Esophagus muscularis mucosa (tissue), 4 donors: ENCODE measurements around the gene ATG12. TPM values are rescaled to one million over a fixed set of nuclear protein-coding genes. Genes with fewer than 3 reads are reported as not detected.

Experiments used
- DNase-seq: peaks from one replicate; pipeline ENCODE4 v3.0.0-alpha.2; 2017; ENCODE audit errors: extremely low spot score
- H3K27ac ChIP-seq, 4 donors: fragments of 200-600 bp; sonication (generic); replicated peaks in 1 of 4; 1 replicate in 3 of 4; 2 replicates in 1 of 4; pipeline ENCODE4 v1.5.1; 2016 to 2019; ENCODE audit warnings: mild to moderate bottlenecking in 1 of 4
- H3K27me3 ChIP-seq, 4 donors: fragments of 200-600 bp; sonication (generic); one replicate each; pipeline versions ENCODE4 v1.5.1 to v1.6.0; 2016 to 2019
- H3K36me3 ChIP-seq, 4 donors: fragments of 200-600 bp; sonication (generic); one replicate each; pipeline ENCODE4 v1.5.1; 2016 to 2019
- H3K4me1 ChIP-seq, 4 donors: fragments of 200-600 bp; sonication (generic); one replicate each; pipeline ENCODE4 v1.5.1; 2016 to 2019
- H3K4me3 ChIP-seq, 4 donors: fragments of 200-600 bp; sonication (generic); 1 replicate in 2 of 4; 2 replicates in 2 of 4; pipeline ENCODE4 v1.5.1; 2016 to 2019; ENCODE audit warnings: mild to moderate bottlenecking in 4 of 4, moderate library complexity in 1 of 4
- H3K9me3 ChIP-seq, 4 donors: fragments of 200-600 bp; sonication (generic); 1 replicate in 3 of 4; 2 replicates in 1 of 4; pipeline ENCODE4 v1.5.1; 2016 to 2019
- CTCF ChIP-seq, 3 experiments: fragments of 200-600 bp in 2 of 3; fragments of 450-650 bp in 1 of 3; sonication (generic) in 2 of 3; IDR thresholded peaks; one replicate each; pipeline ENCODE4 v1.5.1; 2017 to 2019; ENCODE audit warnings: antibody characterized with exemption in 3 of 3, mild to moderate bottlenecking in 2 of 3, moderate library complexity in 1 of 3
- EP300 ChIP-seq: sonication (generic); formaldehyde crosslinking; IDR thresholded peaks from one replicate; pipeline ENCODE4 v1.6.1; 2017; ENCODE audit warnings: antibody characterized with exemption
- POLR2A ChIP-seq: fragments of 450-650 bp; IDR thresholded peaks from one replicate; pipeline ENCODE4 v1.6.1; 2017; ENCODE audit warnings: antibody characterized with exemption, moderate library complexity, mild to moderate bottlenecking, low read depth
- POLR2AphosphoS5 ChIP-seq, 2 donors: sonication (generic); formaldehyde crosslinking; IDR thresholded peaks; one replicate each; pipeline ENCODE4 v1.6.1; 2017; ENCODE audit warnings: antibody characterized with exemption in 2 of 2
- WGBS: methylation state at CpG from one replicate; pipeline ENCODE4 v1.1.5; 2018; 5-methylcytosine and 5-hydroxymethylcytosine counted together
- intact Hi-C: fragments of 100-400 bp; cut with DNase I; formaldehyde crosslinking; loops from one replicate; pipeline ENCODE4 v1.15.1; 2023
- total RNA-seq, 4 donors: library from RNA; depleted of rRNA; stranded (reverse); fragments of >200 nt; gene quantifications; one replicate each; pipeline versions ENCODE4 v1.1.0 to v1.2.1, GENCODE V29; 2016

Gene ATG12
- total RNA-seq, 4 donors from 2014 or later = 26.7 to 45.1 (median 37.8) TPM

GRCh38 chr5:115850744-115851416, 9.5 kb upstream of the ATG12 start:
- no peak for DNase-seq
- intact Hi-C loops = no loop called here
- H3K27ac ChIP-seq = peak overlapping the region; percentile 11 to 60 (median 39)
- H3K36me3 ChIP-seq = no peaks in the 10 kb centered on the region
- no peaks in the 10 kb centered on the region for H3K27me3 ChIP-seq
- H3K9me3 ChIP-seq = no peaks in the 10 kb centered on the region
- TF ChIP-seq CTCF (IDR thresholded peaks at IDR 0.05) (no peak), EP300 (no peak), POLR2AphosphoS5 (IDR thresholded peaks at IDR 0.05) (no peak), POLR2A (no peak)
- H3K4me3 ChIP-seq = peak overlapping the region in 2 of 4 donors; percentile 10 to 27
- peaks cover 25 to 51% (median 36%) of the 10 kb centered on the region in 4 donors for H3K4me1 ChIP-seq
- WGBS = 51% methylated on average over 4 of the region's 4 CpGs

GRCh38 chr5:115849258-115849798, 8.0 kb upstream of the ATG12 start:
- intact Hi-C loops = loop anchor here (10.0 kb wide), 1 partner anchor 215 kb away; no protein-coding TSS in a partner anchor
- Histone ChIP-seq H3K27ac (no peak overlapping the region), H3K27me3 (no peaks in the 10 kb centered on the region), H3K4me1 (peaks cover 34 to 62% (median 48%) of the 10 kb centered on the region in 4 donors), H3K9me3 (no peaks in the 10 kb centered on the region), H3K36me3 (no peaks in the 10 kb centered on the region), H3K4me3 (no peak overlapping the region)
- 97% methylated on average over 3 of the region's 3 CpGs for WGBS
- no peak for DNase-seq
- TF ChIP-seq POLR2AphosphoS5 (IDR thresholded peaks at IDR 0.05) = no peak
- no peak for TF ChIP-seq CTCF (IDR thresholded peaks at IDR 0.05)

- Histone ChIP-seq H3K4me1 (peaks cover 50 to 75% (median 63%) of the 10 kb centered on the region in 4 donors), H3K27ac (no peak overlapping the region)
- intact Hi-C loops = loop anchor here (10.0 kb wide), 1 partner anchor 218 kb away; no protein-coding TSS in a partner anchor
Observed at GRCh38 chr5:115847290-115847689, 5.9 kb upstream of the ATG12 start.

GRCh38 chr5:115844321-115844817, 3.0 kb upstream of the ATG12 start:
- 58% methylated on average over 7 of the region's 7 CpGs for WGBS
- peaks cover 44 to 65% (median 55%) of the 10 kb centered on the region in 4 donors for H3K4me1 ChIP-seq
- H3K4me3 ChIP-seq = no peak overlapping the region
- H3K27ac ChIP-seq = peak overlapping the region; percentile 4 to 62 (median 24)
- H3K27me3 ChIP-seq = no peaks in the 10 kb centered on the region
- DNase-seq = no peak
- intact Hi-C loops = loop anchor here (10.0 kb wide), 1 partner anchor 220 kb away; no protein-coding TSS in a partner anchor
- H3K36me3 ChIP-seq = no peaks in the 10 kb centered on the region
- H3K9me3 ChIP-seq = no peaks in the 10 kb centered on the region
- TF ChIP-seq CTCF (IDR thresholded peaks at IDR 0.05) (no peak), EP300 (no peak), POLR2A (no peak), POLR2AphosphoS5 (IDR thresholded peaks at IDR 0.05) (no peak)

More at GRCh38 chr5:115847290-115847689, 5.9 kb upstream of the ATG12 start:
- DNase-seq = no peak
- Histone ChIP-seq H3K27me3 (no peaks in the 10 kb centered on the region), H3K36me3 (no peaks in the 10 kb centered on the region), H3K9me3 (no peaks in the 10 kb centered on the region), H3K4me3 (no peak overlapping the region)
- 88% methylated on average over 7 of the region's 7 CpGs for WGBS
- TF ChIP-seq POLR2A (no peak), CTCF (IDR thresholded peaks at IDR 0.05) (no peak), POLR2AphosphoS5 (IDR thresholded peaks at IDR 0.05) (no peak), EP300 (no peak)
